Adrenal gland (tissue), 5 donors: ENCODE data around the gene SLITRK1.

Experiments
- POLR2A ChIP-seq, 2 donors: fragments of 450-650 bp; IDR thresholded peaks; one replicate each; pipeline ENCODE4 v1.6.1; 2017; ENCODE audit warnings: antibody characterized with exemption in 2 of 2, mild to moderate bottlenecking in 2 of 2, moderate library complexity in 1 of 2
- TF ChIP-seq, protein P1 (sequence below), 6 experiments: fragments of 450-650 bp in 4 of 6; fragments of 200-600 bp in 2 of 6; sonication (generic) in 1 of 6; IDR thresholded peaks; 1 replicate in 5 of 6; 2 replicates in 1 of 6; pipeline versions ENCODE4 v1.5.1 to v1.8.0; 2016 to 2021; ENCODE audit warnings: antibody characterized with exemption in 6 of 6, mild to moderate bottlenecking in 2 of 6, moderate library complexity in 1 of 6
- donor health status: DM: no; HTN: no; CAD: no.

DNA sequence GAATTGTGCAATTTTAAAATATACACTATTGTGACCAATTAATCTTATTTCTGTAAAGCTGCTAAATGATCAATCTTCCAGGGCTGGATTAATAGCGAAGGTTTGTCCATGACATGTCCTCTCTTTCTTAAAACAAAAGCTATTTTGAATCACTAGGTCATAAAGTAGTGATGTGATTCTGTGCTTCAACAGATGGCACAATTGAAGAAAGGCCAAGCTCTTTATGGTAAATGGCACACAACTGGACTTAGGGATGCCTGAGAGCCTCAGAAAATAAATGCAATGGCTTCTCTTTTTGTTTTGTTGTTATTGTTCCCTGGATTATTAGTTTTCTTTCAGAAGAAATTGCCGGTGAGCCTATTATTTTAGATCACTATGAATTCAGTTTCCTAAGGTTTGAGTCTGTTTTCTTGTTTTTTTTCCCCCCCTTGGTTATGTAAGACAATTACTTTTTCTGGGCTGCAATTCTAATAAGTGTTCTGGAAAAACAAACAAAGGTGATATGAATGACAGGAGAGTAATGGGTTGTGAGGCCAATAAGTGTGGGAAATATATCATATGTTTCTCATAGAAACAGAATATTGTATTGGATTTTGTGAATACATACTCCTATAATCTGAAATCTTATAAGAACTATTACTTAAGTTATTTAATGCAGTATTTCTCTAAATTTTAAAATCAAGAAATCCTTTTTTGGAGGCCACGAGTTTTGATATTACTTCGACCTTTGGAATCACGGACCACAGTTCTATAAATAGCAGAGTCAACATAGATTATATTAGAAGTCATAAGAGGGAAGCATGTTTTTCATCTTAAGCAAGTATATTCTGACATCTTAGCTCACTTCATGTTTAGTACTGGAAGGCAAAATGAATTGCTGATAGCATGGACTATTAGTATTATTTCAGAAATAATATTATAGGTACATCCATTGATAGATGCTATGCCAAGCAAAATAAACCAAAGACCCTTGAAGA, 16.8 kb downstream of the SLITRK1 start:
- TF ChIP-seq, protein P1, sequence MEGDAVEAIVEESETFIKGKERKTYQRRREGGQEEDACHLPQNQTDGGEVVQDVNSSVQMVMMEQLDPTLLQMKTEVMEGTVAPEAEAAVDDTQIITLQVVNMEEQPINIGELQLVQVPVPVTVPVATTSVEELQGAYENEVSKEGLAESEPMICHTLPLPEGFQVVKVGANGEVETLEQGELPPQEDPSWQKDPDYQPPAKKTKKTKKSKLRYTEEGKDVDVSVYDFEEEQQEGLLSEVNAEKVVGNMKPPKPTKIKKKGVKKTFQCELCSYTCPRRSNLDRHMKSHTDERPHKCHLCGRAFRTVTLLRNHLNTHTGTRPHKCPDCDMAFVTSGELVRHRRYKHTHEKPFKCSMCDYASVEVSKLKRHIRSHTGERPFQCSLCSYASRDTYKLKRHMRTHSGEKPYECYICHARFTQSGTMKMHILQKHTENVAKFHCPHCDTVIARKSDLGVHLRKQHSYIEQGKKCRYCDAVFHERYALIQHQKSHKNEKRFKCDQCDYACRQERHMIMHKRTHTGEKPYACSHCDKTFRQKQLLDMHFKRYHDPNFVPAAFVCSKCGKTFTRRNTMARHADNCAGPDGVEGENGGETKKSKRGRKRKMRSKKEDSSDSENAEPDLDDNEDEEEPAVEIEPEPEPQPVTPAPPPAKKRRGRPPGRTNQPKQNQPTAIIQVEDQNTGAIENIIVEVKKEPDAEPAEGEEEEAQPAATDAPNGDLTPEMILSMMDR (IDR thresholded peaks at IDR 0.05): no peak
- TF ChIP-seq POLR2A (IDR thresholded peaks at IDR 0.05): no peak
